ENCODE data around the gene PGLYRP3.

Gene PGLYRP3

GRCh38 chr1:153312570-153313186 lies at the start of gene PGLYRP3:
Gene PGLYRP3 (minus strand): TSS chr1:153312952. CDS start chr1:153310665, 2,287 bp downstream.
- no peak for TF ChIP-seq CTCF (IDR thresholded peaks at IDR 0.05; ENCODE audit: low read depth, low read length)
- no peak within 1 kb of the TSS for H3K4me3 ChIP-seq (ENCODE audit: low read depth, low read length)

GRCh38 chr1:153362187-153362775 lies 49.5 kb upstream of the PGLYRP3 start:
- no peak overlapping the region for H3K4me3 ChIP-seq (ENCODE audit: low read depth, low read length)
- TF ChIP-seq CTCF (IDR thresholded peaks at IDR 0.05; ENCODE audit: low read depth, low read length), result no peak

GRCh38 chr1:153361480-153362109 lies 48.8 kb upstream of the PGLYRP3 start:
- TF ChIP-seq CTCF (IDR thresholded peaks at IDR 0.05; ENCODE audit: low read depth, low read length), result no peak
- no peak overlapping the region for H3K4me3 ChIP-seq (ENCODE audit: low read depth, low read length)

GRCh38 chr1:153360592-153361479 lies 48.1 kb upstream of the PGLYRP3 start:
- TF ChIP-seq CTCF (IDR thresholded peaks at IDR 0.05; ENCODE audit: low read depth, low read length), result no peak
- H3K4me3 ChIP-seq (ENCODE audit: low read depth, low read length), result no peak overlapping the region

GRCh38 chr1:153360190-153360589 lies 47.4 kb upstream of the PGLYRP3 start:
- H3K4me3 ChIP-seq (ENCODE audit: low read depth, low read length), result no peak overlapping the region
- no peak for TF ChIP-seq CTCF (IDR thresholded peaks at IDR 0.05; ENCODE audit: low read depth, low read length)

GRCh38 chr1:153359241-153359640 lies 46.5 kb upstream of the PGLYRP3 start:
- TF ChIP-seq CTCF (IDR thresholded peaks at IDR 0.05; ENCODE audit: low read depth, low read length), result no peak
- H3K4me3 ChIP-seq (ENCODE audit: low read depth, low read length), result no peak overlapping the region

Measured in WI38 (cell line).